SIG-M5 treated with dmso at 0.1 percent for 504 hours (cell line): ENCODE measurements around the gene NTRK1.
A peak's percentile ranks its signal among the peaks of the same experiment; 100 is the strongest.
"Not testable (repeated sequence)": the region's sequence is repeated elsewhere in the genome, so short reads cannot be mapped to it uniquely, and the experiment has no call there.

ENCODE experiments used
- DNase-seq: peaks from one replicate; lab custom pipeline; 2025; ENCODE audit not compliant: unreplicated experiment; lab: John Stamatoyannopoulos, UW

NTRK1 gene

GRCh38 chr1:156911577-156912298 lies 51.1 kb downstream of the NTRK1 start:
- DNase-seq, result peak; percentile 77

GRCh38 chr1:156912310-156912709 lies 51.6 kb downstream of the NTRK1 start:
- DNase-seq, result no peak

- DNase-seq, result no peak
These were observed 52.5 kb downstream of the NTRK1 start for GRCh38 chr1:156912861-156913808.

- no peak for DNase-seq
These were observed 53.2 kb downstream of the NTRK1 start for GRCh38 chr1:156913809-156914387.

- DNase-seq, result no peak
These were observed 53.8 kb downstream of the NTRK1 start for GRCh38 chr1:156914440-156914856.

GRCh38 chr1:156920233-156921052 lies 59.8 kb downstream of the NTRK1 start, which contains the start of gene LRRC71:
LRRC71 (plus strand) TSS chr1:156920632; CDS start chr1:156920804, 172 bp downstream.
- no peak for DNase-seq

- DNase-seq, result no peak
These were observed 60.4 kb downstream of the NTRK1 start for GRCh38 chr1:156921053-156921529.

GRCh38 chr1:156922986-156923669 lies 62.5 kb downstream of the NTRK1 start:
- no peak for DNase-seq

GRCh38 chr1:156923670-156924477 lies 63.2 kb downstream of the NTRK1 start:
- DNase-seq, result no peak

- DNase-seq, result no peak
These were observed 64.0 kb downstream of the NTRK1 start for GRCh38 chr1:156924478-156925153.

GRCh38 chr1:156925154-156926010 lies 64.7 kb downstream of the NTRK1 start:
- no peak for DNase-seq

- peak; percentile 30 for DNase-seq
These were observed 65.5 kb downstream of the NTRK1 start for GRCh38 chr1:156926175-156926574.

GRCh38 chr1:156926695-156927094 lies 66.0 kb downstream of the NTRK1 start:
- DNase-seq, result not testable (repeated sequence)

GRCh38 chr1:156927215-156928042 lies 66.8 kb downstream of the NTRK1 start:
- peak; percentile 71 for DNase-seq

- no peak for DNase-seq
These were observed 67.5 kb downstream of the NTRK1 start for GRCh38 chr1:156928043-156928602.

- no peak for DNase-seq
These were observed 69.1 kb downstream of the NTRK1 start for GRCh38 chr1:156929596-156930238.
